HL-60 (cell line): ENCODE measurements around the gene CRELD2.

ENCODE experiments used
- DNase-seq, 2 experiments: peaks; one replicate each; pipeline ENCODE4 v3.0.0-alpha.2; 2010 to 2020; ENCODE audit warnings: low read depth in 1 of 2, low spot score in 1 of 2
- H3K27ac ChIP-seq: fragments of 250-450 bp; sonication (Bioruptor Pico); replicated peaks from 2 replicates; pipeline ENCODE4 v1.5.1; 2020; ENCODE audit warnings: mild to moderate bottlenecking, moderate library complexity
- H3K27me3 ChIP-seq: fragments of 250-450 bp; sonication (Bioruptor Pico); 2 replicates; pipeline ENCODE4 v1.5.1; 2021; ENCODE audit warnings: mild to moderate bottlenecking, moderate library complexity; ENCODE audit not compliant: insufficient read depth, poor library complexity, severe bottlenecking
- H3K4me3 ChIP-seq: replicated peaks from 2 replicates; pipeline ENCODE4 v1.5.1; 2011; ENCODE audit warnings: mild to moderate bottlenecking, control low read depth, low read length; ENCODE audit not compliant: insufficient read depth
- CTCF ChIP-seq: IDR thresholded peaks from one replicate; pipeline ENCODE4 v1.5.1; 2011; ENCODE audit warnings: low read length, control low read depth, inconsistent platforms; ENCODE audit not compliant: insufficient read depth
- GABPA ChIP-seq: IDR thresholded peaks from 2 replicates; pipeline ENCODE4 v1.6.1; 2012; ENCODE audit warnings: low read depth
- POLR2AphosphoS5 ChIP-seq: IDR thresholded peaks from 2 replicates; pipeline ENCODE4 v1.6.1; 2012; ENCODE audit warnings: low read depth
- REST ChIP-seq: IDR thresholded peaks from 2 replicates; pipeline ENCODE4 v1.6.1; 2012; ENCODE audit warnings: low read depth; ENCODE audit not compliant: insufficient replicate concordance
- SPI1 ChIP-seq: IDR thresholded peaks from 2 replicates; pipeline ENCODE4 v1.6.1; 2012; ENCODE audit warnings: low read depth, mild to moderate bottlenecking, borderline replicate concordance

The CRELD2 gene

GRCh38 chr22:49910229-49911155, 7.9 kb upstream of the CRELD2 start:
- no peaks in the 10 kb centered on the region for H3K27me3 ChIP-seq
- no peak for DNase-seq
- H3K27ac ChIP-seq: no peak overlapping the region
- H3K4me3 ChIP-seq: no peak overlapping the region
- TF ChIP-seq POLR2AphosphoS5 (no peak), SPI1 (no peak), CTCF (no peak), REST (no peak)

- TF ChIP-seq POLR2AphosphoS5 (no peak), GABPA (no peak), CTCF (no peak)
- Histone ChIP-seq H3K27me3 (no peaks in the 10 kb centered on the region), H3K4me3 (no peak overlapping the region), H3K27ac (no peak overlapping the region)
- DNase-seq: no peak
Measured at GRCh38 chr22:49911881-49912625, 6.4 kb upstream of the CRELD2 start.

GRCh38 chr22:49913026-49913425, 5.4 kb upstream of the CRELD2 start:
- no peak for DNase-seq
- TF ChIP-seq CTCF (no peak), SPI1 (no peak)
- Histone ChIP-seq H3K27me3 (no peaks in the 10 kb centered on the region), H3K4me3 (no peak overlapping the region), H3K27ac (no peak overlapping the region)

- Histone ChIP-seq H3K27ac (no peak overlapping the region), H3K27me3 (no peaks in the 10 kb centered on the region), H3K4me3 (no peak overlapping the region)
- TF ChIP-seq POLR2AphosphoS5 (no peak), REST (no peak), GABPA (no peak), SPI1 (no peak), CTCF (no peak)
- DNase-seq: no peak
Measured at GRCh38 chr22:49913446-49913845, 5.0 kb upstream of the CRELD2 start.
